Esophagus squamous epithelium (tissue), 5 donors: ENCODE results near the gene CCDC7. TPM values are rescaled to one million over a fixed set of nuclear protein-coding genes. Genes with fewer than 3 reads are reported as not detected.
"Not testable (repeated sequence)": the region's sequence is repeated elsewhere in the genome, so short reads cannot be mapped to it uniquely, and the experiment has no call there.

ENCODE experiments used
- DNase-seq: peaks from one replicate; lab custom pipeline; 2025; lab: John Stamatoyannopoulos, UW
- H3K27ac ChIP-seq, 4 donors: fragments of 200-600 bp; sonication (generic); one replicate each; pipeline ENCODE4 v1.5.1; 2016 to 2019; ENCODE audit warnings: mild to moderate bottlenecking in 1 of 4
- H3K27me3 ChIP-seq, 4 donors: fragments of 200-600 bp; sonication (generic); 1 replicate in 3 of 4; 2 replicates in 1 of 4; pipeline versions ENCODE4 v1.5.1 to v1.6.0; 2017 to 2021; ENCODE audit warnings: antibody characterized with exemption in 1 of 4
- H3K36me3 ChIP-seq, 3 donors: fragments of 200-600 bp; sonication (generic); one replicate each; pipeline ENCODE4 v1.5.1; 2016 to 2019
- H3K4me1 ChIP-seq, 3 donors: fragments of 200-600 bp; sonication (generic); one replicate each; pipeline ENCODE4 v1.5.1; 2017 to 2019
- H3K4me3 ChIP-seq, 4 donors: fragments of 200-600 bp; sonication (generic); 1 replicate in 3 of 4; 2 replicates in 1 of 4; pipeline ENCODE4 v1.5.1; 2016 to 2019; ENCODE audit warnings: mild to moderate bottlenecking in 2 of 4, moderate library complexity in 1 of 4
- H3K9me3 ChIP-seq, 3 donors: fragments of 200-600 bp; sonication (generic); one replicate each; pipeline ENCODE4 v1.5.1; 2016 to 2019
- CTCF ChIP-seq, 6 experiments: fragments of 450-650 bp in 4 of 6; fragments of 200-600 bp in 2 of 6; sonication (generic) in 2 of 6; IDR thresholded peaks; one replicate each; pipeline ENCODE4 v1.5.1; 2016 to 2019; ENCODE audit warnings: antibody characterized with exemption in 6 of 6, mild to moderate bottlenecking in 4 of 6, moderate library complexity in 4 of 6
- POLR2A ChIP-seq, 4 donors: fragments of 450-650 bp; IDR thresholded peaks; one replicate each; pipeline ENCODE4 v1.6.1; 2017; ENCODE audit warnings: antibody characterized with exemption in 4 of 4, mild to moderate bottlenecking in 4 of 4, moderate library complexity in 3 of 4
- WGBS, 2 donors: methylation state at CpG; one replicate each; pipeline ENCODE4 v1.1.5; 2018; 5-methylcytosine and 5-hydroxymethylcytosine counted together
- intact Hi-C: fragments of 100-400 bp; cut with DNase I; formaldehyde crosslinking; loops from one replicate; pipeline ENCODE4 v1.15.0; 2022
- total RNA-seq, 4 donors: library from RNA; depleted of rRNA; stranded (reverse); fragments of >200 nt; gene quantifications; one replicate each; pipeline ENCODE4 v1.1.0, GENCODE V29; 2016
- donor health status: DM: yes; HTN: yes; CAD: no.

The CCDC7 gene
- total RNA-seq, 4 donors from 2014 or later = 1.9 to 31.3 (median 9.1) TPM

- no peak for DNase-seq
- Histone ChIP-seq H3K36me3 (peaks cover 0 to 16% (median 0%) of the 10 kb centered on the region in 3 donors), H3K4me3 (no peak overlapping the region), H3K27me3 (no peaks in the 10 kb centered on the region), H3K9me3 (peaks cover 0 to 5% (median 0%) of the 10 kb centered on the region in 3 donors), H3K4me1 (no peaks in the 10 kb centered on the region), H3K27ac (no peak overlapping the region)
- intact Hi-C loops = no loop called here
- TF ChIP-seq CTCF (IDR thresholded peaks at IDR 0.05) = no peak
- no peak for TF ChIP-seq POLR2A (IDR thresholded peaks at IDR 0.05)
- WGBS, 2 donors = 24 to 47% methylated on average over 1 of the region's 1 CpG
Measured at GRCh38 chr10:32744321-32744720, 298.4 kb downstream of the CCDC7 start.

GRCh38 chr10:32746869-32747268, 300.9 kb downstream of the CCDC7 start:
- H3K36me3 ChIP-seq = peaks cover 0 to 16% (median 0%) of the 10 kb centered on the region in 3 donors
- 57 to 61% methylated on average over 1 to 3 of the region's 3 CpGs for WGBS, 2 donors
- intact Hi-C loops = no loop called here
- peaks cover 0 to 5% (median 0%) of the 10 kb centered on the region in 3 donors for H3K9me3 ChIP-seq
- TF ChIP-seq CTCF (IDR thresholded peaks at IDR 0.05) (no peak), POLR2A (IDR thresholded peaks at IDR 0.05) (no peak)
- DNase-seq = no peak
- H3K27me3 ChIP-seq = no peaks in the 10 kb centered on the region
- H3K4me1 ChIP-seq = no peaks in the 10 kb centered on the region
- no peak overlapping the region for H3K27ac ChIP-seq
- H3K4me3 ChIP-seq = no peak overlapping the region

DNA sequence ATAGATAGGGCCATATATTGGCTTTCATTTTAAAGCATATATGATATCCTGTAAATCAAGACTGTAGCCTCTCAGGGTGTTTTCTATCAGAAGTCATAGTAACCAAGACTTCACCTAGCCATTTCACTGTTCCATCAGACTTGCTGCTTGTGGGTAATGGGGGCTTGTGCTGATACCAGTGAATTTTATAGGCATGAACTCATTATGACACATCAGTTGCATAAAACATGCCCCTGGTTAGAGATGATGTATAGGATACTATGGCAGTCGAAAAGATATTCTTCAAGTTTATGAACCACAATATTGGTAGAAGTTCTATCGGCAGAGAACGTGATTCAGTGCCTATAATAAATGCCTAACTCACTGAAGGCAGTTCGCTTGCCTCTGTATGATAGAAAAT, 305.6 kb downstream of the CCDC7 start:
- Histone ChIP-seq H3K27me3 (no peaks in the 10 kb centered on the region), H3K4me3 (no peak overlapping the region), H3K27ac (no peak overlapping the region), H3K36me3 (peaks cover 0 to 3% (median 0%) of the 10 kb centered on the region in 3 donors), H3K9me3 (peaks cover 0 to 18% (median 0%) of the 10 kb centered on the region in 3 donors), H3K4me1 (no peaks in the 10 kb centered on the region)
- WGBS, 2 donors = 64 to 93% methylated on average over 3 to 4 of the region's 4 CpGs
- TF ChIP-seq CTCF (IDR thresholded peaks at IDR 0.05) (no peak), POLR2A (IDR thresholded peaks at IDR 0.05) (no peak)
- intact Hi-C loops = no loop called here
- no peak for DNase-seq

GRCh38 chr10:32754900-32755299, 309.0 kb downstream of the CCDC7 start:
- peaks cover 0 to 14% (median 0%) of the 10 kb centered on the region in 3 donors for H3K9me3 ChIP-seq
- intact Hi-C loops, H3K27ac ChIP-seq: not testable (repeated sequence)

DNA sequence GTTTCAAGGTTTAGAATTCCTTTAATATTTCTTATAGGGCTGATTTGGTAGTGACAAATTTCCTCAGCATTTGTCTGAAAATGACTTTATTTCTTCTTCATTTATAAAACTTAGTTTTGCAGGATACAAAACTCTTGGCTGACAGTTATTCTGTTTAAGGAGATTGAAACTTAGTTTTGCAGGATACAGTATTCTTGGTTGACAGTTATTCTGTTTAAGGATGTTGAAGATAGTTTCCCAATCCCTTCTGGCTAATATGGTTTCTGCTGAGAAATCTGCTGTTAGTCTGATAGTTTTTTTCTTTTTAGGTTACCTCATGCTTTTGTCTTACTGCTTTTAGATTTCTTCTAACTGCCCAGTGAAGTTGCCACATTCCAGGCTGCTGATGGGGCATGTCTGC, 325.3 kb downstream of the CCDC7 start:
- intact Hi-C loops = no loop called here
- DNase-seq = no peak
- Histone ChIP-seq H3K4me3 (no peak overlapping the region), H3K27me3 (no peaks in the 10 kb centered on the region), H3K36me3 (no peaks in the 10 kb centered on the region), H3K9me3 (peaks cover 0 to 23% (median 10%) of the 10 kb centered on the region in 3 donors), H3K4me1 (no peaks in the 10 kb centered on the region), H3K27ac (no peak overlapping the region)
- no peak for TF ChIP-seq POLR2A (IDR thresholded peaks at IDR 0.05)
- no peak for TF ChIP-seq CTCF (IDR thresholded peaks at IDR 0.05)

More at GRCh38 chr10:32754900-32755299, 309.0 kb downstream of the CCDC7 start:
- H3K4me3 ChIP-seq, H3K27me3 ChIP-seq, DNase-seq, H3K36me3 ChIP-seq, H3K4me1 ChIP-seq: not testable (repeated sequence)
- 54 to 94% methylated on average over 2 to 5 of the region's 5 CpGs for WGBS, 2 donors

- Histone ChIP-seq H3K27ac (no peak overlapping the region), H3K9me3 (peaks cover 0 to 23% (median 10%) of the 10 kb centered on the region in 3 donors), H3K4me1 (no peaks in the 10 kb centered on the region), H3K27me3 (no peaks in the 10 kb centered on the region), H3K36me3 (no peaks in the 10 kb centered on the region), H3K4me3 (no peak overlapping the region)
- 89 to 93% methylated on average over 1 of the region's 1 CpG for WGBS, 2 donors
- intact Hi-C loops = no loop called here
- no peak for TF ChIP-seq POLR2A (IDR thresholded peaks at IDR 0.05)
- no peak for TF ChIP-seq CTCF (IDR thresholded peaks at IDR 0.05)
- no peak for DNase-seq
Measured at GRCh38 chr10:32773105-32773504, 327.2 kb downstream of the CCDC7 start.
